WTC11 (cell line): ENCODE results near the gene SETD1B. TPM values are rescaled to one million over a fixed set of nuclear protein-coding genes. Genes with fewer than 3 reads are reported as not detected.

ENCODE experiments used
- ATAC-seq: fragments of 200-7000 bp; cut with Tn5 transposase; 2 replicates; pipeline ENCODE4 v1.10.0; 2021; ENCODE audit warnings: mild to moderate bottlenecking, moderate library complexity
- CTCF ChIA-PET: fragments of 300-600 bp; sonication (Branson Sonifier 250); formaldehyde crosslinking; loops from one replicate; lab custom pipeline; 2021; ENCODE audit warnings: antibody characterized with exemption; lab: Charles Lee
- POLR2A ChIA-PET: fragments of 350-600 bp; sonication (Branson Sonifier 250); formaldehyde crosslinking; loops from one replicate; lab custom pipeline; 2021; ENCODE audit warnings: antibody characterized with exemption; lab: Charles Lee
- DNase-seq: peaks from one replicate; pipeline ENCODE4 v3.0.0; 2021; ENCODE audit warnings: low spot score
- H3K27ac Mint-ChIP-seq: 2 replicates; pipeline ENCODE4 v1.8.0; 2021; ENCODE audit warnings: mixed read lengths
- H3K27me3 Mint-ChIP-seq: 2 replicates; pipeline ENCODE4 v1.8.0; 2021; ENCODE audit warnings: low read depth, mild to moderate bottlenecking, moderate library complexity, mixed read lengths
- H3K36me3 Mint-ChIP-seq: 2 replicates; pipeline ENCODE4 v1.8.0; 2021; ENCODE audit warnings: mixed read lengths
- H3K4me1 Mint-ChIP-seq: 2 replicates; pipeline ENCODE4 v1.8.0; 2022; ENCODE audit warnings: mixed read lengths
- H3K4me3 Mint-ChIP-seq: 2 replicates; pipeline ENCODE4 v1.8.0; 2021; ENCODE audit warnings: mild to moderate bottlenecking, moderate library complexity, mixed read lengths
- H3K9me3 Mint-ChIP-seq: 2 replicates; pipeline ENCODE4 v1.8.0; 2021; ENCODE audit warnings: mixed read lengths
- AR ChIP-seq: fragments of 250-450 bp; sonication (Bioruptor Pico); IDR thresholded peaks from 2 replicates; pipeline ENCODE4 v1.9.0; 2021; ENCODE audit warnings: mild to moderate bottlenecking
- ARID4B ChIP-seq: sonication (generic); formaldehyde crosslinking; IDR thresholded peaks from 2 replicates; pipeline ENCODE4 v1.8.0; 2023; ENCODE audit warnings: missing genetic modification reagents, mild to moderate bottlenecking, borderline replicate concordance
- CTCF ChIP-seq: fragments of 200-600 bp; IDR thresholded peaks from 2 replicates; pipeline ENCODE4 v1.8.0; 2022; ENCODE audit warnings: antibody characterized with exemption
- ERG ChIP-seq: fragments of 250-450 bp; sonication (Bioruptor Pico); IDR thresholded peaks from 2 replicates; pipeline ENCODE4 v1.8.0; 2021; ENCODE audit warnings: mild to moderate bottlenecking
- MAX ChIP-seq: sonication (generic); formaldehyde crosslinking; IDR thresholded peaks from 2 replicates; pipeline ENCODE4 v1.8.0; 2022; ENCODE audit warnings: mild to moderate bottlenecking, missing genetic modification reagents
- NR3C1 ChIP-seq: sonication (generic); formaldehyde crosslinking; conservative IDR thresholded peaks from 2 replicates; pipeline ENCODE4 v1.8.1; 2023; ENCODE audit warnings: low read depth, mild to moderate bottlenecking, missing genetic modification reagents
- PRDM15 ChIP-seq: sonication (generic); formaldehyde crosslinking; IDR thresholded peaks from 2 replicates; pipeline ENCODE4 v1.8.0; 2022; ENCODE audit warnings: missing genetic modification reagents
- TCF7 ChIP-seq: sonication (generic); formaldehyde crosslinking; IDR thresholded peaks from 2 replicates; pipeline ENCODE4 v1.8.0; 2022; ENCODE audit warnings: mild to moderate bottlenecking, low read depth, missing genetic modification reagents, moderate library complexity
- TEAD1 ChIP-seq: sonication (generic); formaldehyde crosslinking; IDR thresholded peaks from 2 replicates; pipeline ENCODE4 v1.8.0; 2022; ENCODE audit warnings: mild to moderate bottlenecking, missing genetic modification reagents
- ZNF671 ChIP-seq: fragments of 250-450 bp; sonication (Bioruptor Pico); IDR thresholded peaks from 2 replicates; pipeline ENCODE4 v1.8.0; 2021; ENCODE audit warnings: mild to moderate bottlenecking
- total RNA-seq: library from RNA; stranded (reverse); gene quantifications from 3 replicates; pipeline ENCODE4 v1.2.3, GENCODE V29; 2021

SETD1B gene
- total RNA-seq, 1 experiment from 2014 or later: 19.5 TPM

GRCh38 chr12:121794534-121795033, 9.2 kb upstream of the SETD1B start:
- no peak for DNase-seq
- Mint-ChIP-seq H3K4me3 (peak overlapping the region; percentile 71), H3K36me3 (peaks cover 10% of the 10 kb centered on the region), H3K9me3 (no peaks in the 10 kb centered on the region), H3K27me3 (no peaks in the 10 kb centered on the region; the same call in 1 of the 2 replicates), H3K4me1 (peaks cover 53% of the 10 kb centered on the region), H3K27ac (peak overlapping the region; percentile 90)
- CTCF ChIA-PET: interaction anchor here (0.6 to 12.5 kb wide), 87 partner anchors 13 to 1737 kb away, joined by 3 to 532 read pairs (median 5); partner anchors contain the start of genes B3GNT4, BCL7A, CFAP251 and HPD
- peak; percentile 3 for ATAC-seq
- TF ChIP-seq ZNF671 (CRISPR knock-in tag) (peak; percentile 68; the same call in 1 of the 2 replicates), ARID4B (CRISPR knock-in tag) (0 out of 2 replicates have a peak, but pooled peaks have one; percentile 29), AR (0 out of 2 replicates have a peak, but pooled peaks have one; percentile 7), NR3C1 (0 out of 2 replicates have a peak, but pooled peaks have one; percentile 3), TCF7 (no peak)
- POLR2A ChIA-PET: interaction anchor here (0.6 to 11.7 kb wide), 10 partner anchors 8 to 360 kb away, joined by 3 to 161 read pairs (median 5); partner anchors contain the start of genes PSMD9, SETD1B and TMEM120B

GRCh38 chr12:121795034-121795968, 8.5 kb upstream of the SETD1B start:
- ChIA-PET CTCF (interaction anchor here (0.6 to 12.5 kb wide), 52 partner anchors 12 to 498 kb away, joined by 3 to 532 read pairs (median 6); partner anchors contain the start of genes CFAP251, HPD, PSMD9 and RNF34), POLR2A (interaction anchor here (0.6 to 11.7 kb wide), 8 partner anchors 8 to 219 kb away, joined by 3 to 161 read pairs (median 4); partner anchors contain the start of genes SETD1B and TMEM120B)
- Mint-ChIP-seq H3K4me3 (peak overlapping the region; percentile 71), H3K4me1 (peaks cover 47% of the 10 kb centered on the region), H3K36me3 (peaks cover 10% of the 10 kb centered on the region), H3K27ac (peak overlapping the region; percentile 90), H3K9me3 (no peaks in the 10 kb centered on the region), H3K27me3 (no peaks in the 10 kb centered on the region; the same call in 1 of the 2 replicates)
- DNase-seq: peak; percentile 94
- peak; percentile 26 for ATAC-seq
- 0 out of 2 replicates have a peak, but pooled peaks have one; percentile 24 for TF ChIP-seq MAX (CRISPR knock-in tag)
- TF ChIP-seq ERG (CRISPR knock-in tag): peak; percentile 17; the same call in 1 of the 2 replicates
- TF ChIP-seq TEAD1 (CRISPR knock-in tag): no peak
- TF ChIP-seq CTCF: peak; percentile 92
- TF ChIP-seq ARID4B (CRISPR knock-in tag): 0 out of 2 replicates have a peak, but pooled peaks have one; percentile 3
- TF ChIP-seq PRDM15: no peak
